K562 (cell line): ENCODE measurements around the gene CD6. TPM values are rescaled to one million over a fixed set of nuclear protein-coding genes. Genes with fewer than 3 reads are reported as not detected.

Experiments used
- ATAC-seq: fragments of 200-7000 bp; cut with Tn5 transposase; 3 replicates; pipeline ENCODE4 v1.9.1; 2020; ENCODE audit warnings: moderate library complexity
- BruUV-seq: library from RNA; stranded (reverse); fragments of 400-500 nt; replicated peaks from 2 replicates; lab custom pipeline; 2021; lab: Mats Ljungman, UMichigan
- CTCF ChIA-PET: fragments of 300-600 bp; formaldehyde crosslinking; extraction: SDS; loops from one replicate; lab custom pipeline; 2021; ENCODE audit warnings: low intra/inter-chr PET ratio; lab: Yijun Ruan, JAX
- POLR2A ChIA-PET: fragments of 300-600, 350-650 bp; sonication (Branson Sonifier 250); formaldehyde crosslinking; extraction: SDS; loops from one replicate; lab custom pipeline; 2021; ENCODE audit warnings: antibody characterized with exemption, inconsistent platforms; lab: Yijun Ruan, JAX
- DNase-seq, 4 experiments: peaks; one replicate each; pipeline versions ENCODE4 v3.0.0 to v3.0.0-alpha.2; 2011 to 2018; ENCODE audit warnings: low spot score in 3 of 4, mixed read lengths in 3 of 4; ENCODE audit errors: extremely low read depth in 1 of 4
- FAIRE-seq: peaks from 2 replicates; lab custom pipeline; 2011; peaks lifted over from hg19 to GRCh38; lab: Jason Lieb, UNC
- H2AFZ ChIP-seq: 2 replicates; pipeline ENCODE4 v1.6.0; 2011; ENCODE audit warnings: low read depth, low read length, control low read depth, inconsistent platforms
- H3K27ac ChIP-seq: fragments of 200-600 bp; 3 replicates; pipeline ENCODE4 v1.8.0; 2011; ENCODE audit warnings: low read depth, mild to moderate bottlenecking, control low read depth, inconsistent platforms, low read length, moderate library complexity, mixed read lengths; ENCODE audit errors: extremely low read depth
- H3K27me3 ChIP-seq, 2 experiments: fragments of 300-600 bp in 1 of 2; 2 replicates in 1 of 2; 3 replicates in 1 of 2; pipeline versions ENCODE4 v1.6.0 to v1.8.0; 2011; ENCODE audit warnings: inconsistent platforms in 2 of 2, low read length in 2 of 2, mild to moderate bottlenecking in 1 of 2, mixed read lengths in 1 of 2, moderate library complexity in 1 of 2; ENCODE audit not compliant: control insufficient read depth in 2 of 2, insufficient read depth in 2 of 2
- H3K36me3 ChIP-seq: fragments of 300-600 bp; 3 replicates; pipeline ENCODE4 v1.8.0; 2011; ENCODE audit warnings: mild to moderate bottlenecking, low read length, inconsistent platforms; ENCODE audit not compliant: control insufficient read depth, insufficient read depth
- H3K4me1 ChIP-seq, 2 experiments: fragments of 200-600 bp in 1 of 2; replicated peaks in 1 of 2; 2 replicates in 1 of 2; 3 replicates in 1 of 2; pipeline versions ENCODE4 v1.5.1 to v1.8.0; 2011; ENCODE audit warnings: inconsistent platforms in 2 of 2, low read length in 2 of 2, mild to moderate bottlenecking in 1 of 2, mixed read lengths in 1 of 2, moderate library complexity in 1 of 2; ENCODE audit not compliant: control insufficient read depth in 2 of 2, insufficient read depth in 2 of 2
- H3K4me2 ChIP-seq: 2 replicates; pipeline ENCODE4 v1.6.1; 2011; ENCODE audit warnings: low read length, control low read depth, inconsistent platforms, mixed read lengths; ENCODE audit not compliant: insufficient read depth
- H3K4me3 ChIP-seq: fragments of 200-600 bp; sonication (generic), shearing (Covaris generic); 2 replicates; pipeline ENCODE4 v1.5.1; 2016; ENCODE audit warnings: control low read depth, inconsistent platforms
- H3K79me2 ChIP-seq: fragments of 200-600 bp; 3 replicates; pipeline ENCODE4 v1.8.0; 2011; ENCODE audit warnings: low read length, inconsistent platforms; ENCODE audit not compliant: control insufficient read depth, insufficient read depth
- H3K9ac ChIP-seq, 2 experiments: 2 replicates each; pipeline versions ENCODE4 v1.6.0 to v1.6.1; 2011; ENCODE audit warnings: low read depth in 2 of 2, low read length in 2 of 2, control low read depth in 1 of 2, inconsistent platforms in 1 of 2, mild to moderate bottlenecking in 1 of 2, mixed read lengths in 1 of 2; ENCODE audit not compliant: insufficient read depth in 1 of 2
- H3K9me1 ChIP-seq: one replicate; pipeline ENCODE4 v1.6.0; 2011; ENCODE audit warnings: inconsistent platforms, mild to moderate bottlenecking, low read length, moderate library complexity; ENCODE audit not compliant: control insufficient read depth, insufficient read depth
- H3K9me3 ChIP-seq: replicated peaks from 2 replicates; pipeline ENCODE4 v1.5.1; 2011; ENCODE audit warnings: low read depth, low read length, inconsistent platforms; ENCODE audit not compliant: control insufficient read depth, insufficient read depth
- H4K20me1 ChIP-seq: replicated peaks from 2 replicates; pipeline ENCODE4 v1.6.1; 2011; ENCODE audit warnings: low read length, inconsistent platforms, mixed read lengths; ENCODE audit not compliant: control insufficient read depth, insufficient read depth
- ETV6 ChIP-seq, 3 experiments: fragments of 150-350 bp in 1 of 3; sonication (generic) in 1 of 3; formaldehyde crosslinking in 1 of 3; IDR thresholded peaks; 2 replicates each; pipeline versions ENCODE4 v1.6.1 to v1.8.0; 2014 to 2022; ENCODE audit warnings: borderline replicate concordance in 2 of 3, low read depth in 2 of 3, antibody characterized with exemption in 1 of 3, low read length in 1 of 3, mild to moderate bottlenecking in 1 of 3, missing genetic modification reagents in 1 of 3
- FOXA3 ChIP-seq, 2 experiments: fragments of 450-650 bp in 1 of 2; sonication (generic) in 1 of 2; formaldehyde crosslinking; IDR thresholded peaks in 1 of 2; conservative IDR thresholded peaks in 1 of 2; 2 replicates each; pipeline versions ENCODE4 v1.4.0 to v1.8.0; 2020 to 2022; ENCODE audit warnings: mild to moderate bottlenecking in 2 of 2, missing genetic modification reagents in 1 of 2
- HMGN3 ChIP-seq: IDR thresholded peaks from 2 replicates; pipeline ENCODE4 v1.6.1; 2011; ENCODE audit warnings: borderline replicate concordance, low read depth, mild to moderate bottlenecking, mixed read lengths, low read length; ENCODE audit not compliant: insufficient read length; ENCODE audit errors: extremely low read depth
- KLF16 ChIP-seq: IDR thresholded peaks from 2 replicates; pipeline ENCODE4 v1.6.1; 2016; ENCODE audit warnings: antibody characterized with exemption
- SNIP1 ChIP-seq: fragments of 450-650 bp; IDR thresholded peaks from 2 replicates; pipeline ENCODE4 v1.7.1; 2017; ENCODE audit warnings: low read depth, mild to moderate bottlenecking
- ZNF133 ChIP-seq: fragments of 250-450 bp; sonication (Bioruptor Pico); IDR thresholded peaks from 2 replicates; pipeline ENCODE4 v1.4.0; 2020; ENCODE audit warnings: mild to moderate bottlenecking
- WGBS: fragments of 100-300 bp; shearing (Covaris generic); methylation state at CpG from one replicate; pipeline ENCODE4 v1.1.6; 2016; ENCODE audit warnings: low coverage, mixed read lengths; ENCODE audit not compliant: insufficient coverage; ENCODE audit errors: missing lambda C conversion rate; 5-methylcytosine and 5-hydroxymethylcytosine counted together
- in situ Hi-C: fragments of 300-500 bp; cut with MboI; formaldehyde crosslinking; loops from 4 replicates; pipeline ENCODE4 v1.15.0; 2018; ENCODE audit warnings: inconsistent platforms, mixed read lengths
- intact Hi-C: fragments of 100-400 bp; cut with micrococcal nuclease; formaldehyde crosslinking; loops from 2 replicates; pipeline ENCODE4 v1.14.2; 2022
- polyA plus RNA-seq, 8 experiments: library from polyadenylated mRNA; depleted of rRNA in 4 of 8; stranded (reverse) in 5 of 8; unstranded in 3 of 8; fragments of >200 nt; fragmentation: Nextera tagmentation in 2 of 8; fragmentation: Illumina TruSeq in 1 of 8; extraction: Ambion mirVana in 2 of 8; extraction: Trizol in 1 of 8; gene quantifications; 2 replicates each; pipeline versions ENCODE4 v1.2.1 to v1.2.3, GENCODE V29; 2011 to 2014; ENCODE audit warnings: inconsistent platforms in 1 of 8, missing spikeins in 1 of 8
- total RNA-seq, 7 experiments: library from RNA; depleted of rRNA in 6 of 7; stranded (reverse); fragments of >200 nt in 6 of 7; fragmentation: Illumina TruSeq in 2 of 7; extraction: Trizol in 2 of 7; gene quantifications; 2 replicates each; pipeline versions ENCODE4 v1.2.1 to v1.2.3, GENCODE V29; 2011 to 2021; ENCODE audit warnings: low replicate concordance in 1 of 7

CD6 gene
- total and polyA plus RNA-seq, 9 of the 15 experiments (the other 6 are each of a cell fraction or from before 2014, with no cell fraction given), result 0.84 TPM; not detected in 8

DNA sequence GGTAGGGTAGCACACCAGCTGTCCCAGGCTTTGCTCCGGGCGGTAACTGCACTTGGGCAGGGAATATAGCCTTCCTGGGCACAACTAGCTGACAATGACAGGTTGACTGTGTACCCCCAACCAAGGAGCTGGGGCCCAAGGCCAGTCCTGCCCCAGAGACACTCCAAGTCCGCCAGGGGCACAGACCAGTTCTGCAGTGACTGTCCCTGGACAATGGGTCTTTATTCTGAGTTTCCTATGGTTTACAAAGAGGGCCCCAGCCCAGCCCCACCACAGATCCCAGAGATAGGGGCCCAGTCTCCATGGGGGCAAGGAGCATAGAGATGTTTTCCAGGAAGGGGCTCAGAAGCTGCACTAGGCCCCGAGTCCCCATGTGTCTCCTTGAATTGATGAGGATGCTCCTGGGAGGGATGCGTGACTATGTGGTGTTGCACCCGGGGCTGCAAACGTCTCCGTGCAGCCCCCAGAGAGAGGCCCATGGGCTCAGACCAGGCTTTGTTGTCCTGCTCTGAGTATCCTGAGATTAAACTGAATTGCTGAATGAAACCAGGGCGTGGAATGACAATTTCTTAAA is 48.4 kb downstream of the CD6 start:
- no peak for TF ChIP-seq SNIP1
- no peak for TF ChIP-seq KLF16
- no peak for TF ChIP-seq FOXA3 (CRISPR knock-in tag; conservative IDR thresholded peaks at IDR 0.05 in 1 of 2, IDR thresholded peaks at IDR 0.05 in 1 of 2)
- TF ChIP-seq HMGN3, result no peak
- no peak for TF ChIP-seq ETV6 (IDR thresholded peaks at IDR 0.05; ENCODE audit: borderline replicate concordance in 1 of 2, low read depth in 2 of 2, low read length in 1 of 2)
- no peak for TF ChIP-seq ETV6 (CRISPR knock-in tag; IDR thresholded peaks at IDR 0.05; ENCODE audit: borderline replicate concordance)
- TF ChIP-seq ZNF133, result no peak
- CTCF ChIA-PET, result no interaction called here
- Histone ChIP-seq H3K4me1 (peaks cover 0 to 3% of the 10 kb centered on the region in 2 experiments; a peak in 1 of 5 replicates), H3K4me3 (no peak overlapping the region), H3K9me3 (no peaks in the 10 kb centered on the region), H3K4me2 (no peak overlapping the region), H3K9ac (no peak overlapping the region), H3K27ac (no peak overlapping the region), H3K36me3 (no peaks in the 10 kb centered on the region), H3K79me2 (no peaks in the 10 kb centered on the region), H2AFZ (no peak overlapping the region), H4K20me1 (peaks cover 6% of the 10 kb centered on the region; the same call in 1 of the 2 replicates), H3K27me3 (peaks cover 27 to 72% of the 10 kb centered on the region in 2 experiments), H3K9me1 (no peaks in the 10 kb centered on the region)
- FAIRE-seq (no peak), DNase-seq (no peak), ATAC-seq (no peak)
- BruUV-seq, result no TSS peak
- intact Hi-C loops (no loop called here), in situ Hi-C loops (no loop called here)
- POLR2A ChIA-PET, result interaction anchor here (0.6 kb wide), 1 partner anchor 36 kb away, joined by 3 read pairs; no protein-coding TSS in a partner anchor
- 1% methylated on average over 9 of the region's 9 CpGs for WGBS
